HG02870 (cell line): ENCODE results near the gene CRYL1.
A peak's percentile ranks its signal among the peaks of the same experiment; 100 is the strongest.

Experiments used
- ATAC-seq: cut with Tn5 transposase; IDR thresholded peaks from one replicate; pipeline ENCODE4 v1.9.1; 2021; ENCODE audit warnings: mild to moderate bottlenecking, moderate library complexity; ENCODE audit not compliant: unreplicated experiment

The CRYL1 gene

GRCh38 chr13:20534038-20534608 is 8.5 kb upstream of the CRYL1 start:
- no peak for ATAC-seq

- ATAC-seq: peak; percentile 52
Observed at GRCh38 chr13:20528452-20528851, 2.8 kb upstream of the CRYL1 start.

- ATAC-seq: no peak
Observed at GRCh38 chr13:20526664-20527063, 1.0 kb upstream of the CRYL1 start.

GRCh38 chr13:20525144-20525600 is 485 bp downstream of the CRYL1 start:
- peak; percentile 11 for ATAC-seq

- ATAC-seq: no peak
Observed at GRCh38 chr13:20521364-20522115, 4.1 kb downstream of the CRYL1 start.

GRCh38 chr13:20519875-20520274 is 5.8 kb downstream of the CRYL1 start:
- ATAC-seq: no peak

- no peak for ATAC-seq
Observed at GRCh38 chr13:20518660-20519100, 7.0 kb downstream of the CRYL1 start.

- ATAC-seq: no peak
Observed at GRCh38 chr13:20514866-20515265, 10.8 kb downstream of the CRYL1 start.

- no peak for ATAC-seq
Observed at GRCh38 chr13:20513466-20513995, 12.1 kb downstream of the CRYL1 start.

- no peak for ATAC-seq
Observed at GRCh38 chr13:20512042-20512683, 13.5 kb downstream of the CRYL1 start.

- no peak for ATAC-seq
Observed at GRCh38 chr13:20506696-20507095, 19.0 kb downstream of the CRYL1 start.

- no peak for ATAC-seq
Observed at GRCh38 chr13:20505405-20506366, 20.0 kb downstream of the CRYL1 start.

GRCh38 chr13:20503088-20504083 is 22.3 kb downstream of the CRYL1 start:
- no peak for ATAC-seq

GRCh38 chr13:20501592-20501991 is 24.1 kb downstream of the CRYL1 start:
- ATAC-seq: no peak

GRCh38 chr13:20501120-20501519 is 24.5 kb downstream of the CRYL1 start:
- no peak for ATAC-seq

- no peak for ATAC-seq
Observed at GRCh38 chr13:20499986-20500385, 25.7 kb downstream of the CRYL1 start.

GRCh38 chr13:20498659-20499058 is 27.0 kb downstream of the CRYL1 start:
- no peak for ATAC-seq

GRCh38 chr13:20498129-20498528 is 27.5 kb downstream of the CRYL1 start:
- ATAC-seq: no peak

- no peak for ATAC-seq
Observed at GRCh38 chr13:20497006-20497775, 28.5 kb downstream of the CRYL1 start.
